ENCODE results near the gene KLHL42. TPM values are rescaled to one million over a fixed set of nuclear protein-coding genes. Genes with fewer than 3 reads are reported as not detected.
A peak's percentile ranks its signal among the peaks of the same experiment; 100 is the strongest.

KLHL42 gene
- total and polyA plus RNA-seq, 2 of the 13 experiments (the other 11 are each of a cell fraction or from before 2014, with no cell fraction given) = 13.5 to 14.0 TPM

GRCh38 chr12:27780612-27781408 is 777 bp downstream of the KLHL42 start (continued):
- no peak for TF ChIP-seq STAG1 (CRISPR knock-in tag; IDR thresholded peaks at IDR 0.05)
- 0 out of 2 replicates have a peak, but pooled peaks have one; percentile 21 for TF ChIP-seq ZBTB10 (CRISPR knock-in tag; IDR thresholded peaks at IDR 0.05; ENCODE audit: borderline replicate concordance)
- 0 out of 2 replicates have a peak, but pooled peaks have one; percentile 37 for TF ChIP-seq ZNF558 (CRISPR knock-in tag; IDR thresholded peaks at IDR 0.05; ENCODE audit: borderline replicate concordance)
- TF ChIP-seq, protein P1, sequence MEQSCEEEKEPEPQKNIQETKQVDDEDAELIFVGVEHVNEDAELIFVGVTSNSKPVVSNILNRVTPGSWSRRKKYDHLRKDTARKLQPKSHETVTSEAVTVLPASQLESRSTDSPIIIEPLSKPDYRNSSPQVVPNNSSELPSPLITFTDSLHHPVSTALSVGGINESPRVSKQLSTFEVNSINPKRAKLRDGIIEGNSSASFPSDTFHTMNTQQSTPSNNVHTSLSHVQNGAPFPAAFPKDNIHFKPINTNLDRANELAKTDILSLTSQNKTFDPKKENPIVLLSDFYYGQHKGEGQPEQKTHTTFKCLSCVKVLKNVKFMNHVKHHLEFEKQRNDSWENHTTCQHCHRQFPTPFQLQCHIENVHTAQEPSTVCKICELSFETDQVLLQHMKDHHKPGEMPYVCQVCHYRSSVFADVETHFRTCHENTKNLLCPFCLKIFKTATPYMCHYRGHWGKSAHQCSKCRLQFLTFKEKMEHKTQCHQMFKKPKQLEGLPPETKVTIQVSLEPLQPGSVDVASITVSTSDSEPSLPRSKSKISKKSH (CRISPR knock-in tag; IDR thresholded peaks at IDR 0.05; ENCODE audit: borderline replicate concordance) = peak; percentile 63; the same call in 1 of the 2 replicates

DNA sequence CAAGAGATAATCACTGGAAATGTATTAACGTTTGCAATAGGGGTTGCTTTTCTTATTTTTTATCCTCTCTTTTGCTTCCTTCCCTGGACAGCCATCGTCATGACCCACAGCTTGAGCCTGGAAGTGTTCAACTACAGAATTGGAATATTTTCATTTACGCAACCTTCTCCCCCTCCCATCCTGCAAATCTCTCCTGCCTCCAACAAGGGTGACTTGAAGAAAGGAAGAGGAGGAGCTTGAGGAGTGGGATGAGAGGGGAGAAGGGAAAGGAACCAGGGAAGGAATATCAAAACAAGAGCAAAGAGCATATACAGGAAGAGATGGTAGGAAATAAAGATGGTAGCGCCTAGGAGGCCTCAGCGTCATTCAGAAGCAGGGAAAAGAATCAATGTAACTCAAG is 1.6 kb downstream of the KLHL42 start:
- 88% methylated on average over 5 of the region's 5 CpGs for WGBS (ENCODE audit: low lambda C conversion rate)
- Histone ChIP-seq H3K27me3 (ENCODE audit: control insufficient read depth in 1 of 2, insufficient read depth in 2 of 2, low read length in 2 of 2) (no peaks in the 10 kb centered on the region), H3K4me1 (ENCODE audit: insufficient read depth, low read length) (peaks cover 34% of the 10 kb centered on the region), H3K4me3 (replicated peaks in 1 of 3; ENCODE audit: insufficient read depth in 1 of 3, low read depth in 2 of 3, low read length in 3 of 3) (no peak overlapping the region), H3K4me2 (ENCODE audit: low read depth, low read length) (peak overlapping the region; percentile 94), H2AFZ (ENCODE audit: low read length) (no peak overlapping the region), H4K20me1 (ENCODE audit: insufficient read depth, low read length) (no peaks in the 10 kb centered on the region), H3K27ac (ENCODE audit: extremely low read length, insufficient read depth, low read length) (no peak overlapping the region), H3K36me3 (replicated peaks in 1 of 2; ENCODE audit: control insufficient read depth in 1 of 2, insufficient read depth in 2 of 2, low read length in 2 of 2) (no peaks in the 10 kb centered on the region; a peak in 1 of 5 replicates), H3K9me3 (ENCODE audit: low read length) (no peaks in the 10 kb centered on the region), H3K9ac (ENCODE audit: insufficient read depth, low read depth, low read length) (no peak overlapping the region), H3K79me2 (ENCODE audit: insufficient read depth, low read length) (peaks cover 29% of the 10 kb centered on the region)
- no peak for TF ChIP-seq ZNF143 (CRISPR knock-in tag; IDR thresholded peaks at IDR 0.05)
- TF ChIP-seq CEBPG (CRISPR knock-in tag; IDR thresholded peaks at IDR 0.05) = peak; percentile 7; the same call in 1 of the 2 replicates
- in situ Hi-C loops (cut with HindIII; ENCODE audit: extremely low pct_ligation_motif_present, low pct_unique_long_range_greater_than_20kb) (no loop called here), intact Hi-C loops (cut with micrococcal nuclease; ENCODE audit: unreplicated experiment) (no loop called here)
- DNase-seq (ENCODE audit: low spot score) (no peak), FAIRE-seq (no peak), ATAC-seq (no peak)
- BruUV-seq (replicated peaks) = TSS peak; percentile 55
- ChIA-PET CTCF (ENCODE audit: low intra/inter-chr PET ratio, low total read pairs) (no interaction called here), POLR2A (no interaction called here)
